Fibroblast of lung (primary cell): Measurements from ENCODE around the gene ROR2.

Experiments used
- EZH2 ChIP-seq: IDR thresholded peaks from 2 replicates; pipeline ENCODE4 v1.5.1; 2012; ENCODE audit warnings: low read length, control low read depth, mild to moderate bottlenecking; ENCODE audit errors: missing control alignments
- TF ChIP-seq, protein P1 (sequence below), 2 donors: IDR thresholded peaks in 1 of 2; conservative IDR thresholded peaks in 1 of 2; 1 replicate in 1 of 2; 2 replicates in 1 of 2; pipeline ENCODE4 v1.5.1; 2011 to 2012; ENCODE audit warnings: low read length in 2 of 2, control low read depth in 1 of 2, inconsistent platforms in 1 of 2, low read depth in 1 of 2, mild to moderate bottlenecking in 1 of 2

GRCh38 chr9:91785447-91785842 lies 164.6 kb downstream of the ROR2 start:
- TF ChIP-seq, protein P1, sequence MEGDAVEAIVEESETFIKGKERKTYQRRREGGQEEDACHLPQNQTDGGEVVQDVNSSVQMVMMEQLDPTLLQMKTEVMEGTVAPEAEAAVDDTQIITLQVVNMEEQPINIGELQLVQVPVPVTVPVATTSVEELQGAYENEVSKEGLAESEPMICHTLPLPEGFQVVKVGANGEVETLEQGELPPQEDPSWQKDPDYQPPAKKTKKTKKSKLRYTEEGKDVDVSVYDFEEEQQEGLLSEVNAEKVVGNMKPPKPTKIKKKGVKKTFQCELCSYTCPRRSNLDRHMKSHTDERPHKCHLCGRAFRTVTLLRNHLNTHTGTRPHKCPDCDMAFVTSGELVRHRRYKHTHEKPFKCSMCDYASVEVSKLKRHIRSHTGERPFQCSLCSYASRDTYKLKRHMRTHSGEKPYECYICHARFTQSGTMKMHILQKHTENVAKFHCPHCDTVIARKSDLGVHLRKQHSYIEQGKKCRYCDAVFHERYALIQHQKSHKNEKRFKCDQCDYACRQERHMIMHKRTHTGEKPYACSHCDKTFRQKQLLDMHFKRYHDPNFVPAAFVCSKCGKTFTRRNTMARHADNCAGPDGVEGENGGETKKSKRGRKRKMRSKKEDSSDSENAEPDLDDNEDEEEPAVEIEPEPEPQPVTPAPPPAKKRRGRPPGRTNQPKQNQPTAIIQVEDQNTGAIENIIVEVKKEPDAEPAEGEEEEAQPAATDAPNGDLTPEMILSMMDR (conservative IDR thresholded peaks at IDR 0.05 in 1 of 2, IDR thresholded peaks at IDR 0.05 in 1 of 2; ENCODE audit: low read depth in 1 of 2, low read length in 2 of 2) = no peak
- no peak for TF ChIP-seq EZH2
